Calu3 (cell line): ENCODE data around the gene BCAS1. TPM values are rescaled to one million over a fixed set of nuclear protein-coding genes. Genes with fewer than 3 reads are reported as not detected.

Experiments
- BruUV-seq: library from RNA; stranded (reverse); fragments of 400-500 nt; replicated peaks from 2 replicates; lab custom pipeline; 2021; lab: Mats Ljungman, UMichigan
- CTCF ChIA-PET: fragments of 300-600 bp; sonication (Branson Sonifier 250); formaldehyde crosslinking; loops from one replicate; lab custom pipeline; 2022; ENCODE audit warnings: antibody characterized with exemption; lab: Charles Lee
- DNase-seq: peaks from one replicate; pipeline ENCODE4 v3.0.0; 2022
- H3K27ac Mint-ChIP-seq: one replicate; pipeline ENCODE4 v1.8.0; 2022; ENCODE audit warnings: mixed read lengths; ENCODE audit not compliant: unreplicated experiment
- H3K27me3 Mint-ChIP-seq: one replicate; pipeline ENCODE4 v1.8.0; 2022; ENCODE audit warnings: mixed read lengths; ENCODE audit not compliant: unreplicated experiment
- H3K36me3 Mint-ChIP-seq: one replicate; pipeline ENCODE4 v1.8.0; 2022; ENCODE audit warnings: mild to moderate bottlenecking, moderate library complexity, mixed read lengths; ENCODE audit not compliant: insufficient read depth, unreplicated experiment
- H3K4me1 Mint-ChIP-seq: one replicate; pipeline ENCODE4 v1.8.0; 2022; ENCODE audit warnings: mild to moderate bottlenecking, low read depth, mixed read lengths; ENCODE audit not compliant: unreplicated experiment
- H3K4me3 Mint-ChIP-seq: one replicate; pipeline ENCODE4 v1.8.0; 2022; ENCODE audit warnings: mild to moderate bottlenecking, low read depth, moderate library complexity, mixed read lengths; ENCODE audit not compliant: unreplicated experiment
- H3K9me3 Mint-ChIP-seq: one replicate; pipeline ENCODE4 v1.8.0; 2022; ENCODE audit warnings: low read depth, mixed read lengths; ENCODE audit not compliant: unreplicated experiment
- CTCF ChIP-seq: fragments of 200-600 bp; IDR thresholded peaks from one replicate; pipeline ENCODE4 v1.8.0; 2022; ENCODE audit warnings: antibody characterized with exemption; ENCODE audit not compliant: unreplicated experiment
- intact Hi-C: fragments of 100-400 bp; cut with micrococcal nuclease; formaldehyde crosslinking; loops from one replicate; pipeline ENCODE4 v1.10.0; 2022; ENCODE audit not compliant: unreplicated experiment
- total RNA-seq: library from RNA; stranded (reverse); gene quantifications from 2 replicates; pipeline ENCODE4 v1.2.3, GENCODE V29; 2022

The BCAS1 gene
- total RNA-seq, 1 experiment from 2014 or later: 11.1 TPM

- Mint-ChIP-seq H3K9me3 (peaks cover 9% of the 10 kb centered on the region), H3K36me3 (no peaks in the 10 kb centered on the region), H3K4me1 (no peaks in the 10 kb centered on the region), H3K27me3 (peaks cover 25% of the 10 kb centered on the region), H3K4me3 (no peak overlapping the region), H3K27ac (no peak overlapping the region)
- intact Hi-C loops: no loop called here
- no TSS peak for BruUV-seq
- no peak for TF ChIP-seq CTCF
- DNase-seq: no peak
- CTCF ChIA-PET: interaction anchor here (0.7 kb wide), 1 partner anchor 598 kb away, joined by 4 read pairs; no protein-coding TSS in a partner anchor
Measured at GRCh38 chr20:54002056-54002575, 68.3 kb downstream of the BCAS1 start.

DNA sequence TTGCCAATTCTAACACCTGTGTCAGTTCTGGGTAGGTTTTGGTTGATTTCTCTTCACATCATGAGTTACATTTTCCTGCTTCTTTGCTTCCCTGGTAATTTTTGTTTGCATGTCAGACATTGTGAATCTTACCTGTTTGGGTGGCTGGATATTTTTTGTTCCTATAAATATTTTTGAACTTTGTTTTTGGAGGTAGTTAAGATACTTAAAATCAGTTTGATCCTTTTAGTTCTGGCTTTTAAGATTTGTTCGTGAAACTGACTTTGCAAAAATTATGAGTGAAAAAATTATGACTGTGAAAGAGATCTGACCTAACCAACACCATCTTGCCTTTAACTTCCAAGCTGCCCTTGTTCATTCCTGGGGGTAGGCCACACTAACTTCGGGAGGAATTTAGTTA is 69.5 kb downstream of the BCAS1 start:
- intact Hi-C loops: no loop called here
- no peak overlapping the region for H3K27ac Mint-ChIP-seq
- no peak overlapping the region for H3K4me3 Mint-ChIP-seq

DNA sequence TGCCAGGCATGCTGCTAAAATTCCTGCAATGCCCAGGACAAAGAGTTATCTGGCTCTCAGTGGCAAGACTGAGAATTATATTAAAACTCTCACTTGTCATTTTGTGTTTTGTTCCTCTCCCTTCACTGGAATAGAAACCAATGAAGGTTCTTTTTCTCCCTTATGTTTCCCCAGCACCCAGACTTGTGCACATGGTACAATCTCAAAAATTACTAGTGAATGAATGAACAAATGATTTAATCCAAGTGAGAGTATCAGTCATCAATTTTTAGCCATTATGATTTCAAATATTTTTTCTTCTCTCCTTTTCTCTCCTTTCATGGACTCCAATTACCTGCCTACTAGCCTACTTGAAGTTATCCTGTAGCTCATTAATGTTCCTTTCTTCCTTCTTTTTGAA is 70.1 kb downstream of the BCAS1 start:
- TF ChIP-seq CTCF: no peak
- no TSS peak for BruUV-seq
- intact Hi-C loops: no loop called here
- Mint-ChIP-seq H3K27me3 (peaks cover 20% of the 10 kb centered on the region), H3K27ac (no peak overlapping the region), H3K36me3 (no peaks in the 10 kb centered on the region), H3K4me3 (no peak overlapping the region), H3K9me3 (peaks cover 9% of the 10 kb centered on the region), H3K4me1 (no peaks in the 10 kb centered on the region)
- DNase-seq: no peak
- CTCF ChIA-PET: no interaction called here

More for the DNA sequence above, 69.5 kb downstream of the BCAS1 start:
- CTCF ChIA-PET: no interaction called here
- H3K4me1 Mint-ChIP-seq: no peaks in the 10 kb centered on the region
- TF ChIP-seq CTCF: no peak
- no TSS peak for BruUV-seq
- H3K9me3 Mint-ChIP-seq: peaks cover 9% of the 10 kb centered on the region
- peaks cover 27% of the 10 kb centered on the region for H3K27me3 Mint-ChIP-seq
- no peak for DNase-seq
- no peaks in the 10 kb centered on the region for H3K36me3 Mint-ChIP-seq

DNA sequence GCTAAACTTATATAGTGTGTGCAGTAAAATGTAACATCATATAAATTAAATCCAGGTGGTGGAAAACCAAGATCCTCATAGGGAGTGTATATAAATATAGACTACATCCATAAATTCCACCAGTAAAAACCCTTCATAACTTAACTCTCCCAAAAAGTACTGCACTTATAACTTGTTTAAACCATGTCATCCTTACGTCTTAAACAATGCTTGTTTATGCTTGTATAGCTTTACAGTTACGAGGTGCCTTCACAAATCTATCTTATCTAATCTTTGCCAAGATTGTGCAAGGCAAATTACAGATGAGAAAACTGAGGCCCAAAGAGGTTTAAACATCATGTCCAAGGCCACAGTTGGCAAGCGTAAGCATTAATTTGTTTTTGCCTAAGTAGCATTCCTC is 71.3 kb downstream of the BCAS1 start:
- H3K27ac Mint-ChIP-seq: no peak overlapping the region
- H3K4me1 Mint-ChIP-seq: no peaks in the 10 kb centered on the region
- peaks cover 9% of the 10 kb centered on the region for H3K9me3 Mint-ChIP-seq
- no peaks in the 10 kb centered on the region for H3K36me3 Mint-ChIP-seq
- no TSS peak for BruUV-seq
- H3K27me3 Mint-ChIP-seq: peaks cover 17% of the 10 kb centered on the region
- no peak for TF ChIP-seq CTCF
- CTCF ChIA-PET: no interaction called here
- H3K4me3 Mint-ChIP-seq: no peak overlapping the region
- intact Hi-C loops: no loop called here
- no peak for DNase-seq
